Measurements from ENCODE around the gene AZI2.

The AZI2 gene

GRCh38 chr3:28317438-28318022 is 31.1 kb downstream of the AZI2 start:
- H3K9me3 ChIP-seq (replicated peaks in 1 of 11) = no peaks in the 10 kb centered on the region
- peaks cover 0 to 37% (median 20%) of the 10 kb centered on the region in 10 experiments; a peak in 16 of 20 replicates for H3K4me1 ChIP-seq
- peaks cover 5 to 43% (median 16%) of the 10 kb centered on the region in 11 experiments; a peak in 15 of 22 replicates for H3K36me3 ChIP-seq
- H3K4me3 ChIP-seq = no peak overlapping the region
- H4K20me1 ChIP-seq = no peaks in the 10 kb centered on the region; a peak in 2 of 22 replicates
- no peak overlapping the region for H3K27ac ChIP-seq
- H3K9ac ChIP-seq = no peak overlapping the region
- H3K4me2 ChIP-seq = no peak overlapping the region
- no peaks in the 10 kb centered on the region for H3K27me3 ChIP-seq
- no peak for TF ChIP-seq Cebpa-rat (IDR thresholded peaks at IDR 0.05)

- Histone ChIP-seq H4K20me1 (no peaks in the 10 kb centered on the region; a peak in 2 of 22 replicates), H3K4me2 (no peak overlapping the region), H3K27me3 (no peaks in the 10 kb centered on the region), H3K9ac (no peak overlapping the region), H3K4me3 (no peak overlapping the region), H3K9me3 (replicated peaks in 1 of 11) (no peaks in the 10 kb centered on the region), H3K4me1 (peaks cover 0 to 24% (median 10%) of the 10 kb centered on the region in 10 experiments; a peak in 16 of 20 replicates), H3K27ac (no peak overlapping the region), H3K36me3 (peaks cover 5 to 35% (median 14%) of the 10 kb centered on the region in 11 experiments; a peak in 14 of 22 replicates)
- TF ChIP-seq Cebpa-rat (IDR thresholded peaks at IDR 0.05) = no peak
Measured at GRCh38 chr3:28316226-28316625, 32.4 kb downstream of the AZI2 start.

DNA sequence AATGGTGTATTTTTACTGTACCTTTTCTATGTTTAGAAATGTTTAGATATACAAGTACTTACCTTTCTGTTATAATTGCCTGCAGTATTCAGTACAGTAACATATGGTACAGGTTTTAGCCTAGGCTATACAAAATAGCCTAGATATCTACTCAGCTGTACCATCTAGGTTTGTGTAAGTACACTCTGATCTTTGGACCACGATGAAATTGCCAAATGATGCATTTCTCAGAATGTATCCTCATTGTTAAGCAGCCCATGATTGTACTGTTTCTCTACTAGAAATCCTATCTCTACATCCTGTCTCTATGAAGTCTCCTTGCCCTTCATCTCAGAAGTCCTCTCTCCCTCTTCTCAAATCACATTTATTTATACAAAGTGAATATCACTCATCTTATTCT is 32.9 kb downstream of the AZI2 start:
- Histone ChIP-seq H3K4me2 (no peak overlapping the region), H3K27me3 (no peaks in the 10 kb centered on the region), H4K20me1 (peaks cover 0 to 2% (median 0%) of the 10 kb centered on the region in 11 experiments; a peak in 2 of 22 replicates), H3K4me3 (no peak overlapping the region), H3K36me3 (peaks cover 5 to 35% (median 14%) of the 10 kb centered on the region in 11 experiments; a peak in 14 of 22 replicates), H3K27ac (no peak overlapping the region), H3K9ac (no peak overlapping the region), H3K9me3 (replicated peaks in 1 of 11) (no peaks in the 10 kb centered on the region), H3K4me1 (peaks cover 0 to 19% (median 5%) of the 10 kb centered on the region in 10 experiments; a peak in 13 of 20 replicates)
- TF ChIP-seq Cebpa-rat (IDR thresholded peaks at IDR 0.05) = no peak

DNA sequence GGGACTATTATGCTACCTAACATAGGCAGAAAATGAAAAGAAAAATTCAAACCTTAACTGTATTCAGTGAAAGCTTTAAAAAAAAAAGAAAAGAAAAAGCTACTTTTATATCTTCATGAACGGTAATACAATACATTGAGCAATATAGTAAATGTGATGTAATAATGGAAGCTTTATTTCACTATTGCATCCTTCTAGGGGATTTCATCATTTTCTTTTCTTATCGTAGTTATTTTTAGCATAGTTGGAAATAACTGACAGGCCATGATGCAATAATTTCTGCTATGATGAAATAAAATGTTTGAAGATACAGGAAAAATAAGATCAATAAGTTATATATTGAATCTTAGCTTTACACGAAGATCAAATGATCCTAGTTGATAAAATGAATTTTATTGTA is 40.4 kb downstream of the AZI2 start:
- no peak overlapping the region for H3K27ac ChIP-seq
- no peak overlapping the region for H3K4me3 ChIP-seq
- H3K4me1 ChIP-seq = no peaks in the 10 kb centered on the region
- H3K9ac ChIP-seq = no peak overlapping the region
- no peak for TF ChIP-seq Cebpa-rat (IDR thresholded peaks at IDR 0.05)
- no peak overlapping the region for H3K4me2 ChIP-seq
- H3K36me3 ChIP-seq = peaks cover 0 to 28% (median 4%) of the 10 kb centered on the region in 11 experiments; a peak in 9 of 22 replicates
- H3K27me3 ChIP-seq = no peaks in the 10 kb centered on the region
- peaks cover 0 to 29% (median 17%) of the 10 kb centered on the region in 11 experiments; a peak in 18 of 22 replicates for H3K9me3 ChIP-seq (replicated peaks in 1 of 11)
- 0 out of 22 replicates have a peak, but pooled peaks cover 0 to 5% (median 0%) of the 10 kb centered on the region in 11 experiments for H4K20me1 ChIP-seq

DNA sequence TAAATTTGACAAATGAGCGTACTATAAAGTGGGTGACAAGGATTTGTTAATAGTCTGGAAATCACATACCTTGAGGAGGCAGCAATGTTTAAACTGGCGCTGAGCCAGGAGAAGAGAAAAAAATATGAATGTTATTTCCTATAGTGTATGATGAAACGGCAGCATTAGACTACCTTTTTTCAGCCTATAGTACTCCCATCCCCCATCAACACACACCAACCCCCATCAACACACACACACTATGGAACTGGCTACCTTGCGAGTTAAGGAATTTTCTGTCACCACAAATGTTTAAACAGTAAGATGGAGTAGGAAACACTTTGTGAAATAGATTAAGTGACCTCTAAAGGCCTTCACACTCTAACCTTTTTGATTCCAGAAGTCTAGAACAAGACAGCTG is 46.9 kb downstream of the AZI2 start:
- no peaks in the 10 kb centered on the region for H3K27me3 ChIP-seq
- no peaks in the 10 kb centered on the region; a peak in 1 of 22 replicates for H4K20me1 ChIP-seq
- no peak overlapping the region for H3K4me2 ChIP-seq
- H3K4me1 ChIP-seq = no peaks in the 10 kb centered on the region
- TF ChIP-seq Cebpa-rat (IDR thresholded peaks at IDR 0.05) = no peak
- no peak overlapping the region for H3K9ac ChIP-seq
- peaks cover 0 to 19% (median 12%) of the 10 kb centered on the region in 11 experiments; a peak in 15 of 22 replicates for H3K9me3 ChIP-seq (replicated peaks in 1 of 11)
- peaks cover 0 to 24% (median 11%) of the 10 kb centered on the region in 11 experiments; a peak in 10 of 22 replicates for H3K36me3 ChIP-seq
- no peak overlapping the region for H3K4me3 ChIP-seq
- no peak overlapping the region for H3K27ac ChIP-seq

GRCh38 chr3:28300345-28300962 is 48.2 kb downstream of the AZI2 start:
- no peak overlapping the region for H3K27ac ChIP-seq
- H3K4me2 ChIP-seq = no peak overlapping the region
- H3K4me1 ChIP-seq = peaks cover 0 to 10% (median 0%) of the 10 kb centered on the region in 10 experiments; a peak in 5 of 20 replicates
- no peaks in the 10 kb centered on the region; a peak in 1 of 22 replicates for H4K20me1 ChIP-seq
- TF ChIP-seq Cebpa-rat (IDR thresholded peaks at IDR 0.05) = no peak
- peaks cover 0 to 8% (median 6%) of the 10 kb centered on the region in 11 experiments; a peak in 12 of 22 replicates for H3K9me3 ChIP-seq (replicated peaks in 1 of 11)
- H3K27me3 ChIP-seq = no peaks in the 10 kb centered on the region
- H3K36me3 ChIP-seq = peaks cover 0 to 24% (median 7%) of the 10 kb centered on the region in 11 experiments; a peak in 8 of 22 replicates
- H3K4me3 ChIP-seq = no peak overlapping the region
- H3K9ac ChIP-seq = no peak overlapping the region

- peaks cover 0 to under 1% (median 0%) of the 10 kb centered on the region in 11 experiments; a peak in 2 of 22 replicates for H3K9me3 ChIP-seq (replicated peaks in 1 of 11)
- H3K27ac ChIP-seq = no peak overlapping the region
- no peak overlapping the region for H3K9ac ChIP-seq
- peaks cover 0 to 21% (median 7%) of the 10 kb centered on the region in 11 experiments; a peak in 8 of 22 replicates for H3K36me3 ChIP-seq
- peaks cover 0 to 13% (median 0%) of the 10 kb centered on the region in 10 experiments; a peak in 5 of 20 replicates for H3K4me1 ChIP-seq
- no peak for TF ChIP-seq Cebpa-rat (IDR thresholded peaks at IDR 0.05)
- H3K4me3 ChIP-seq = no peak overlapping the region
- no peaks in the 10 kb centered on the region for H3K27me3 ChIP-seq
- no peaks in the 10 kb centered on the region; a peak in 1 of 22 replicates for H4K20me1 ChIP-seq
- no peak overlapping the region for H3K4me2 ChIP-seq
Measured at GRCh38 chr3:28299705-28300104, 48.9 kb downstream of the AZI2 start.

DNA sequence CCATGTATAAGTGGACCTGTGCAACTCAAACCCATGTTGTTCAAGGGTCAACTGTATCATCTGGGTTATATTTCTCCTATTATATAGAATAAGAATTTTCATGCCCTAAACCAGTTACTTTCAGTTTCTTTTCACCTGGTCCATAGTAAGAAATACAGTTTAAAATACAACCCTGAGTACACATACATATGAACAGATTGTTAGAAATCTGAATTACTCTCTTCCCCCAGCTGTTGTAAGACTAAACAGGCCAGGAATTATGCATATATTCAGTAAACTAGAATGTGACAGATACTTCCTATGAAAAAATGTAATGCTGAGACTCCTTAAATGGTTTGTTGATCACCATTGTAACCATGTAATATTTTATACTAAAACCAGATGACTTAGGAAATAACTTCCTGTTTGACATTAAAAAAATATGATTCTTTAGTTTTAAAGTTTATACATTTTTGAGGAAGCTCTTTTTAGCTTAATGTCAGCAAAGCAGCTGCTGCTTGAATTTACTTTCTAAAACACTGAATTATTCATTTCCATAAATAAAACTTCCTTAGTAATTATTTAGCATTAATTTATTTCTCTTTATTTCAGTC is 52.6 kb downstream of the AZI2 start:
- peaks cover 1 to 14% (median 9%) of the 10 kb centered on the region in 11 experiments; a peak in 20 of 22 replicates for H3K9me3 ChIP-seq (replicated peaks in 1 of 11)
- peak overlapping the region in 3 of 11 experiments; percentile 19 to 60 (median 57); a peak in 4 of 22 replicates for H3K27ac ChIP-seq
- H3K9ac ChIP-seq = peak overlapping the region in 1 of 11 experiments; percentile 15; a peak in 1 of 22 replicates
- no peak overlapping the region for H3K4me3 ChIP-seq
- peak overlapping the region in 2 of 11 experiments; percentile 48 to 56; a peak in 5 of 22 replicates for H3K4me2 ChIP-seq
- TF ChIP-seq Cebpa-rat (IDR thresholded peaks at IDR 0.05) = no peak
- no peaks in the 10 kb centered on the region for H3K27me3 ChIP-seq
- peaks cover 5 to 27% (median 16%) of the 10 kb centered on the region in 11 experiments; a peak in 21 of 22 replicates for H3K36me3 ChIP-seq
- no peaks in the 10 kb centered on the region; a peak in 1 of 22 replicates for H4K20me1 ChIP-seq
- H3K4me1 ChIP-seq = peaks cover 0 to 13% (median 0%) of the 10 kb centered on the region in 10 experiments; a peak in 5 of 20 replicates
